IPS DF 6.9 (cell line): ENCODE measurements around the gene GLI3.
A peak's percentile ranks its signal among the peaks of the same experiment; 100 is the strongest.

Experiments used
- DNase-seq: peaks from one replicate; pipeline ENCODE4 v3.0.0-alpha.2; 2013; ENCODE audit warnings: low read depth, low spot score
- H3K27ac ChIP-seq: one replicate; pipeline ENCODE4 v1.5.1; 2013; ENCODE audit warnings: low read length, control low read depth
- H3K27me3 ChIP-seq: 2 replicates; pipeline ENCODE4 v1.6.1; 2013; ENCODE audit warnings: mild to moderate bottlenecking, low read length; ENCODE audit not compliant: control insufficient read depth, insufficient read depth
- H3K36me3 ChIP-seq: 2 replicates; pipeline ENCODE4 v1.6.1; 2013; ENCODE audit warnings: low read length; ENCODE audit not compliant: control insufficient read depth, insufficient read depth
- H3K4me1 ChIP-seq: 2 replicates; pipeline ENCODE4 v1.6.1; 2013; ENCODE audit warnings: low read length; ENCODE audit not compliant: control insufficient read depth, insufficient read depth
- H3K4me3 ChIP-seq: 2 replicates; pipeline ENCODE4 v1.5.1; 2013; ENCODE audit warnings: mild to moderate bottlenecking, low read length
- H3K9me3 ChIP-seq: 2 replicates; pipeline ENCODE4 v1.6.1; 2013; ENCODE audit warnings: low read length, inconsistent platforms; ENCODE audit not compliant: control insufficient read depth, insufficient read depth
- WGBS: extraction: QIAGEN DNeasy Blood & Tissue Kit; methylation state at CpG from one replicate; pipeline ENCODE4 v1.1.7; 2013; ENCODE audit warnings: mixed read lengths, missing lambda C conversion rate; ENCODE audit not compliant: insufficient read length, insufficient coverage; 5-methylcytosine and 5-hydroxymethylcytosine counted together

Gene GLI3

DNA sequence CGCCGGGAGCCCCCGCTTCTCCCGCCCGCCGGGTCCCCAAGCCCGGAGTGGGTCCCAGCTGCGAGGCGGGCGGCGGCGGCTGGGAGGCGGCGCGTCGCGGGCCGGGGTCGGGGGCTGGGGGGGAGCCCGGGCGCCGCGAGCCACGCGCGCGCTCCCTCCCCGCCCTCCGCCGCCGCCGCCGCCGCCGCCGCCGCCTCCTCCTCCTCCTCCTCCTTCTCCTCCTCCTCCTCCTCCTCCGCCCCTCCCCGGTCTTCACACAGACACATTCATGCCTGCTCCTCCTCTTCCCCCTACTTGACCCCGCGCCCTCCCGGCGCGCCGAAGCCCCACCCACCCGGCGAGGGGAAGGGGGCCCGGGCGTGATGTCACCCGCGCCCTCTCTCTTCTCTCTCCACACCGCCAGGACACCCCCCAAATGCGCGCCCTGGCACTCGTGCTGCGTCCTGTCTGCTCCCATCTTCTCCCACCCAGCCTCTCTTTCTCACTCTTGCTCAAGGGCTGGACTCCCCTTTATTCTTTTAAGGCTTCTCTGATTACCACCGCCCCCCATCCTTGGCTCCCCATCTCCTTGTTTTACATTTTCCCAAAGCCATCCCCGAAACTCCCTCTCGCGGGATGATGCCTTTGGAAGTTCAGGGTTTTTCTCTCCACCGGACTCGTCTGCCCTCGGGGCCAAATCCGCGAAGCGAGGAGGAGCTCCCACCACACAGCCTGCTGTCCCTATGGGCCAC lies 967 bp upstream of the GLI3 start:
- H3K9me3 ChIP-seq = no peaks in the 10 kb centered on the region
- H3K36me3 ChIP-seq = no peaks in the 10 kb centered on the region
- no peak overlapping the region for H3K27ac ChIP-seq
- peak overlapping the region; percentile 82; the same call in 1 of the 2 replicates for H3K4me3 ChIP-seq
- peaks cover 1% of the 10 kb centered on the region; the same call in 1 of the 2 replicates for H3K27me3 ChIP-seq
- H3K4me1 ChIP-seq = peaks cover 3% of the 10 kb centered on the region; the same call in 1 of the 2 replicates
- no CpG with 5 or more reads among the region's 66 CpGs for WGBS
- no peak for DNase-seq

- H3K9me3 ChIP-seq = no peaks in the 10 kb centered on the region
- no peaks in the 10 kb centered on the region for H3K36me3 ChIP-seq
- H3K27me3 ChIP-seq = peaks cover 1% of the 10 kb centered on the region; the same call in 1 of the 2 replicates
- H3K4me3 ChIP-seq = peak overlapping the region; percentile 82
- DNase-seq = no peak
- WGBS = no CpG with 5 or more reads among the region's 76 CpGs
- H3K4me1 ChIP-seq = peaks cover 3% of the 10 kb centered on the region; the same call in 1 of the 2 replicates
- no peak overlapping the region for H3K27ac ChIP-seq
Measured at GRCh38 chr7:42236266-42236975, 588 bp downstream of the GLI3 start.

DNA sequence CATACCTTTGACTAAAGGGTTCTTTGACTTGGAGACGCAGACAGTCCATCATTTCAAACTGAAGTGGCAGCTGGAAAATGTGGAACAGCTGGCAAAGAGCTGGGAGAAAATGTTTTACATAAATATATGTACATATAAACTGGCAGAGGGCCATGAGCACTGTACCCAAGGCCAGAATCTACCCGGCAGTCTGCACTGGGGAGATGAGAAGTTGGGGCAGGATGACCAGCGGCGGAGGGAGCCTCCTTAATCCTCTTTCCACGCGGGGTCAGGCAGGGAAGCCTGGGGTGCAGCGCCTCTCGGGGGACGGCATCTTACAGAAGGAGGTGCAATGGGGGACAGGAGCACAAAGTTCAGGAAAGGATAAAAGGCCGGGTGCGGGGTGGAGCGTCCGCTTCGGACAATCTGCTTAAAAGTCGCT lies 1.3 kb downstream of the GLI3 start:
- no peaks in the 10 kb centered on the region for H3K36me3 ChIP-seq
- no peaks in the 10 kb centered on the region for H3K9me3 ChIP-seq
- no peak overlapping the region for H3K27ac ChIP-seq
- WGBS = no CpG with 5 or more reads among the region's 15 CpGs
- no peak for DNase-seq
- peak overlapping the region; percentile 82; the same call in 1 of the 2 replicates for H3K4me3 ChIP-seq
- peaks cover 1% of the 10 kb centered on the region; the same call in 1 of the 2 replicates for H3K27me3 ChIP-seq
- H3K4me1 ChIP-seq = peaks cover 3% of the 10 kb centered on the region; the same call in 1 of the 2 replicates

DNA sequence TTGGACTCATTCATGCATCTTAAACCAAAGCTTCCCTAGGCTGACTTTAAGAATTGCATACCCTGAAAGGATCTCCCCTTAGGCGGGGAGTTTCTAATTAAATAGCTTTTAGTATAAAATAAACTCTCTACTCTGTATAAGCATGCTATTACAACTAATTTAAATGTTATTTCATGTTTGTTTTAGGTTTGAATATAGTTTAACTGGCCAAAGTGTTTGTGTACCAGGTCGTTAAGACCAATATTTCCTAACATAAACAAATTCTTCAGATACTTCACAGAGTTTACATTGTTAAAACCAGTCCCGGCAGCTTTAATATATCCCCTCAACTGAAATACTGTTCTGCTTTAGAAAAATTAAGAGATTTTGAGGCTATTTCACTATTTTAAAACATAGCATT lies 2.3 kb downstream of the GLI3 start:
- Histone ChIP-seq H3K27ac (no peak overlapping the region), H3K36me3 (no peaks in the 10 kb centered on the region), H3K27me3 (peaks cover 1% of the 10 kb centered on the region; the same call in 1 of the 2 replicates), H3K9me3 (no peaks in the 10 kb centered on the region), H3K4me3 (no peak overlapping the region), H3K4me1 (peaks cover 5% of the 10 kb centered on the region; the same call in 1 of the 2 replicates)
- DNase-seq = no peak
- WGBS = no CpG with 5 or more reads among the region's 3 CpGs

DNA sequence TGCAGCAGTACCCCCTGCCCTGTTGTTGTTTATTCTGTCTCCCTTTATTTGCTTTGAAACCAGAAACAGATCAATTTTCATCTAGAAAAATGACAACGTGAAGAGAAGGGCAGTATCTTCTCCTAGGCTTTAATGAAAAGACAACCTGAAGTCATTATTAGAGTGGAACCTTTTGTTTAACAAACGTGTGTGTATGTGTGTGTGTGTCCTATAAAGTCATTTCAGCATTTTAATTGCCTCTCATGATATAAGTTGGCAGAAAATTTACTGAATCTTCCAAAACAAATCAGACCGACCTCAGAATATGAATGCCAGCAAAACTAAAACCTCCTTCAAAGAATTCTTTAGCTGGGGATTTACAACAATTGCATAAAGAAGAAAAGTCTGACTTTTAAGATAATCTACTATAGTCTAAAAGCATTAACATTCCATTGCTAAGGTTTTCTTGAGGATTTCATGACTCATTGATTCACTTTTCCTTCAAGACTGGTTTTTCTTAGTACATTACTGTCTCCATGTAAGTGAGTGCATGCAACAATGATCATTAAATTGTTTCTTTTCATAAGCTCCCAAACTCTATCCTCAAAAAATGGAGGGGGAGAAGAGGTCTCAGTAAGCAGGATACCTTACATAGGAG lies 3.2 kb downstream of the GLI3 start:
- no CpG with 5 or more reads among the region's 3 CpGs for WGBS
- no peak for DNase-seq
- Histone ChIP-seq H3K9me3 (no peaks in the 10 kb centered on the region), H3K4me1 (peaks cover 4% of the 10 kb centered on the region; the same call in 1 of the 2 replicates), H3K4me3 (no peak overlapping the region), H3K27ac (no peak overlapping the region), H3K36me3 (no peaks in the 10 kb centered on the region), H3K27me3 (no peaks in the 10 kb centered on the region)

DNA sequence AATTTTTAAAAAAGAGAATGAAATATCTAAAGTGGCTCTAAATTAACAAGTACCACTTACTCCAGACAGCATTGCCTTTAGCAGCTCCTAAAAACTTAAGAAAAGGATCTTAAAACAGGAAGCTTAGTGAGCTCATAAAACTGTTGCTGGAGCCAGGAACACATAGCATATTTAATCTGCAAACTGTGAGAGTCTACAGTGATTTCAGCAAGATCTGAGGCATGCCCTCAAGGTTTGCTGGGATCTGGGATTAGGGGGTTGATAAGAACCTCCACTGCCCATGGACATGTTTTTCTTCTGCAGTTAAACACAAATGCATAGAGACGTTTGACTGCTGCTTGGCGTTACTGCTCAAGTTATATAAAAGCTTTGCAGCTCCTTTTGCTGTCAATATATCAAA lies 3.8 kb downstream of the GLI3 start:
- no peaks in the 10 kb centered on the region for H3K27me3 ChIP-seq
- peaks cover 4% of the 10 kb centered on the region; the same call in 1 of the 2 replicates for H3K4me1 ChIP-seq
- no CpG with 5 or more reads among the region's 2 CpGs for WGBS
- no peak overlapping the region for H3K27ac ChIP-seq
- H3K4me3 ChIP-seq = no peak overlapping the region
- H3K36me3 ChIP-seq = no peaks in the 10 kb centered on the region
- no peaks in the 10 kb centered on the region for H3K9me3 ChIP-seq
- DNase-seq = no peak

GRCh38 chr7:42232275-42232674 lies 4.7 kb downstream of the GLI3 start:
- no CpG with 5 or more reads among the region's 4 CpGs for WGBS
- H3K36me3 ChIP-seq = no peaks in the 10 kb centered on the region
- no peaks in the 10 kb centered on the region for H3K27me3 ChIP-seq
- H3K9me3 ChIP-seq = no peaks in the 10 kb centered on the region
- DNase-seq = no peak
- H3K4me3 ChIP-seq = no peak overlapping the region
- no peak overlapping the region for H3K27ac ChIP-seq
- peaks cover 4% of the 10 kb centered on the region; the same call in 1 of the 2 replicates for H3K4me1 ChIP-seq

- DNase-seq = no peak
- Histone ChIP-seq H3K27ac (no peak overlapping the region), H3K36me3 (no peaks in the 10 kb centered on the region), H3K4me3 (no peak overlapping the region), H3K4me1 (peaks cover 4% of the 10 kb centered on the region; the same call in 1 of the 2 replicates), H3K9me3 (no peaks in the 10 kb centered on the region), H3K27me3 (no peaks in the 10 kb centered on the region)
- WGBS = no CpG with 5 or more reads among the region's 1 CpG
Measured at GRCh38 chr7:42231043-42231787, 5.8 kb downstream of the GLI3 start.

DNA sequence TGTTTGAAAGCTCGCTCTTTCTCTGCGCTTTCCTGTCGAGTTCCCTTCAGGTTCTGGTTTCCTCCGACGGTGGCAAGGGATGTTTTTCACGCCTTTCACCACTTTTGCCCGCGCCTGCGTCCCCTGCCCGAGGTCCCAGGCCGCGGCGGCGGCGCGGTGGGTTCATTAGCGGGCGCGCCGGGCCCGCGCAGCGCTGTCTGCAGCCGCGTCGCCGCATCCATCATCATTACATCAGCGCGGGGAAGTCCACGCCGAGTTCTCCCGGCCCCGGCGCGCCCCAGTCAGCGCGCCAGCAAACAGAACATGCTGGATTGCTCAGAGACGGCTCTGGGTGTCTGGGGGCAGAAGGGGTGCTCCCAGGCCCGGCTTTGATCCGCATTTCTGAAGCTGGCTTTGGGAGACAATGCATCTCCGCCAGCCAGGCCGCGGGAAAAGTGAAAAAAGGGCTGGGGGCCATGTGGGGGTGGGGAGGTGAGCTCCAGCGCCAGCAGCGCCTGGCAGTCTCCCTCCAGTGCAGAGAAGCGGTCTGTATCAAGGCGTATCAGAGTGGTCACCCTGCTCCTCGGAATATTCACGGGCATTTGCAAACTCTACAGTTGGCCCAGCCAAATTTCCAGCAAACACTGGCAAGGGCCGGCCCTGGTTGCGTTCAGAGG lies 8.9 kb downstream of the GLI3 start:
- Histone ChIP-seq H3K4me3 (peak overlapping the region; percentile 25; the same call in 1 of the 2 replicates), H3K9me3 (no peaks in the 10 kb centered on the region), H3K27me3 (no peaks in the 10 kb centered on the region), H3K36me3 (no peaks in the 10 kb centered on the region), H3K4me1 (peaks cover 2% of the 10 kb centered on the region; the same call in 1 of the 2 replicates), H3K27ac (no peak overlapping the region)
- no peak for DNase-seq
- no CpG with 5 or more reads among the region's 51 CpGs for WGBS
